Measurements from ENCODE around the gene NDUFC1.
"Not testable (repeated sequence)": the region's sequence is repeated elsewhere in the genome, so short reads cannot be mapped to it uniquely, and the experiment has no call there.

GRCh38 chr4:139255581-139255980 is 46.7 kb downstream of the NDUFC1 start:
- not testable (repeated sequence) for TF ChIP-seq CTCF, POLR2A (IDR thresholded peaks at IDR 0.05)
